Activated naive CD8-positive, alpha-beta T cell treated with anti-CD3 and anti-CD28 coated beads for 36 hours (primary cell): ENCODE results near the gene RLIM. TPM values are rescaled to one million over a fixed set of nuclear protein-coding genes. Genes with fewer than 3 reads are reported as not detected.

Source experiments
- DNase-seq: peaks from one replicate; pipeline ENCODE4 v3.0.0; 2021
- H3K27ac Mint-ChIP-seq: one replicate; pipeline ENCODE4 v1.8.0; 2022; ENCODE audit warnings: mild to moderate bottlenecking, moderate library complexity, mixed read lengths
- H3K27me3 Mint-ChIP-seq: one replicate; pipeline ENCODE4 v1.8.0; 2022; ENCODE audit warnings: mild to moderate bottlenecking, mixed read lengths
- H3K36me3 Mint-ChIP-seq: one replicate; pipeline ENCODE4 v1.8.0; 2021; ENCODE audit warnings: mild to moderate bottlenecking, mixed read lengths
- H3K4me1 Mint-ChIP-seq: one replicate; pipeline ENCODE4 v1.8.0; 2021; ENCODE audit warnings: mixed read lengths
- H3K4me3 Mint-ChIP-seq: one replicate; pipeline ENCODE4 v1.8.0; 2022; ENCODE audit warnings: mild to moderate bottlenecking, moderate library complexity, mixed read lengths
- H3K9me3 Mint-ChIP-seq: one replicate; pipeline ENCODE4 v1.8.0; 2022; ENCODE audit warnings: mixed read lengths
- total RNA-seq, 2 experiments: library from RNA; stranded (reverse); gene quantifications; one replicate each; pipeline ENCODE4 v1.2.3, GENCODE V29; 2021

Gene RLIM
- total RNA-seq, 2 experiments from 2014 or later = 44.6 to 45.3 TPM

DNA sequence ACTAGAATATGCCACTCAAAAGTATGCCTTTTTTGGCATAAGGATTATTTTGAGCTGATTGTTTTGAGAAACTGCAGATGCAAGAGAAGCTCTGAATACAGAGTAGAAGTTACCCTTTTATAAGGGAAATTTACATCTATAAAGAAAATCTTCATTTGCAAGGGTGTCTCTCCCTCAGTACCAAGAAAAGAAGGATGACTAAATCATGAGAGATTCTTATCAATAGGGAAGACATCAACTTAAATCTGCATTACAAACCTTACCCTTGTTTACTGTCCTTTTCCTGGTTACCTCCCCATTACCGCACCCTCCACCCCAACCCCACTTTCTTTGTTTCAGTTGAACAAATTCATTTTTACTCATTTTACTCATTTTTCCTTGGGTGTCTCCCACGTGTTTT, 62.5 kb downstream of the RLIM start:
- H3K9me3 Mint-ChIP-seq = no peaks in the 10 kb centered on the region
- H3K36me3 Mint-ChIP-seq = no peaks in the 10 kb centered on the region
- peaks cover 3% of the 10 kb centered on the region for H3K4me1 Mint-ChIP-seq
- H3K27ac Mint-ChIP-seq = no peak overlapping the region
- H3K4me3 Mint-ChIP-seq = no peak overlapping the region
- DNase-seq = no peak
- H3K27me3 Mint-ChIP-seq = no peaks in the 10 kb centered on the region

DNA sequence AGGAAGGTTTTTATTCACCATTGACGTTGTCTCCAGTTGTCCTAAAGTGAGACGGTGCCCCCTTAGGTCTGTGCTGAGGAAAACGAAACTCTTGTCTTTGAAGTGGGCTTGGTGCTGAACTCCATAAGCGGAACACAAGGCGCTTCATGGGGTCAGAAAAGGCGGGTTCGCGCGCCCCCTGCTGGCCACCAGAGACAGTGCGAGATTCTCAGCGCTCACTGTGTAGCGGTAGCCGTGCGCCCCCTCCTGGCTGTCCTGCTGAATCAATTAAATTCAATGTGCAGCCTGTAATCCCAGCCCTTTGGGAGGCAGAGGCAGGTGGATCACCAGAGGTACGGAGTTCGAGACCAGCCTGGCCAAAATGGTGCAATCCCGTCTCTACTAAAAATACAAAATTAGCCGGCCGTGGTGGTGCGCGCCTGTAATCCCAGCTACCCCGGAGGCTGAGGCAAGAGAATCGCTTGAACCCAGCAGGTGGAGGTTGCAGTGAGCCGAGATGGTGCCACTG, 64.1 kb downstream of the RLIM start:
- H3K27ac Mint-ChIP-seq = no peak overlapping the region
- no peaks in the 10 kb centered on the region for H3K9me3 Mint-ChIP-seq
- no peaks in the 10 kb centered on the region for H3K27me3 Mint-ChIP-seq
- peak overlapping the region; percentile 42 for H3K4me3 Mint-ChIP-seq
- DNase-seq = peak; percentile 76
- peaks cover 3% of the 10 kb centered on the region for H3K4me1 Mint-ChIP-seq
- no peaks in the 10 kb centered on the region for H3K36me3 Mint-ChIP-seq

DNA sequence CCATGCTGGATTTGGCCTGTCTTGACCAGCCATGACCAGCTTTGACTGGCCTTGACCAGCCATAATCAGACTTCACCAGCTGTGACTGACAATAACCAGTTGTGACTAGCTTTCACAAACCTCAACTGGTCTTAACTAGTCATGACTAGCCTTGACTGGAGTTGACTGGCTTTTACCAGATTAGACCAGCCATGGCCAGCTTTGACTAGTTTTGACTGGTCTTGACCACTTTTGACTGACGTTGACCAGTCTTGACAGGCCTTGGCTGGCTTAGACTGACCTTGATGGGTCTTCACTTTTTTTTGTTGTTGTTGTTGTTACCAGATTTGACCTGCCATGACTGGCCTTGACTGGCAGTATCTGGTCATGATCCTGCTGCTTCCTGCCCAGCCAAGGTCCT, 67.4 kb downstream of the RLIM start:
- H3K27me3 Mint-ChIP-seq = no peaks in the 10 kb centered on the region
- H3K36me3 Mint-ChIP-seq = no peaks in the 10 kb centered on the region
- no peak overlapping the region for H3K4me3 Mint-ChIP-seq
- no peak for DNase-seq
- peaks cover 3% of the 10 kb centered on the region for H3K4me1 Mint-ChIP-seq
- no peaks in the 10 kb centered on the region for H3K9me3 Mint-ChIP-seq
- H3K27ac Mint-ChIP-seq = no peak overlapping the region

DNA sequence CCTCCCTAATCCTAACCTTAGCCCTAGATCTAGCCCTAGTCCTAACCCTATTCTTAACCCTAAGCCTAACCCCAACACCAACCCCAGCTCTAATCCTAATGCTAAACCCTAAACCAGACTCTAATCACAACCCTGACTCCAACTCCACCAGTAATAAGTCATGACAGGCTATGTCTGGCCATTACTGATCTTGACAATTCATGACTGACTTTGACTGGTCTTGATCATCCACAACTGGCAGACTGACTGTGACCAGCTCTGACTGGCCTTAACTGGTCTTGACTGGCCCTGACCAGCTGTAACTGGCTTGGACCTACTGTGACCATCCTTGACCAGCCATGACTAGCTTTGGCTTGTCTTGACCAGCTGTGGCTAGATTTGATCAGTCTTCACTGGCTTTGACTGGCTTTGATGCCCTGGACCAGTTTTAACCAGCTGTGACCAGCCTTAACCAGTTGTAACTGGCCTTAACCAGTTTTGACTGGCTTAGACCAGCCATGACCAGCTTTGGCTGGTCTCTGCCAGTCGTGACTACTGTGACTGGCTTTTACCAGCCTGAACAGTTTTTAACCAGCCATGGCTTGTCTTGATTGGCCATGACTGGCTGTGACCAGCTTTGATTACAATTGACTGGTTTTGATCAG, 68.4 kb downstream of the RLIM start:
- Mint-ChIP-seq H3K27me3 (no peaks in the 10 kb centered on the region), H3K9me3 (no peaks in the 10 kb centered on the region), H3K27ac (no peak overlapping the region), H3K4me3 (no peak overlapping the region), H3K36me3 (no peaks in the 10 kb centered on the region), H3K4me1 (peaks cover 3% of the 10 kb centered on the region)
- no peak for DNase-seq

DNA sequence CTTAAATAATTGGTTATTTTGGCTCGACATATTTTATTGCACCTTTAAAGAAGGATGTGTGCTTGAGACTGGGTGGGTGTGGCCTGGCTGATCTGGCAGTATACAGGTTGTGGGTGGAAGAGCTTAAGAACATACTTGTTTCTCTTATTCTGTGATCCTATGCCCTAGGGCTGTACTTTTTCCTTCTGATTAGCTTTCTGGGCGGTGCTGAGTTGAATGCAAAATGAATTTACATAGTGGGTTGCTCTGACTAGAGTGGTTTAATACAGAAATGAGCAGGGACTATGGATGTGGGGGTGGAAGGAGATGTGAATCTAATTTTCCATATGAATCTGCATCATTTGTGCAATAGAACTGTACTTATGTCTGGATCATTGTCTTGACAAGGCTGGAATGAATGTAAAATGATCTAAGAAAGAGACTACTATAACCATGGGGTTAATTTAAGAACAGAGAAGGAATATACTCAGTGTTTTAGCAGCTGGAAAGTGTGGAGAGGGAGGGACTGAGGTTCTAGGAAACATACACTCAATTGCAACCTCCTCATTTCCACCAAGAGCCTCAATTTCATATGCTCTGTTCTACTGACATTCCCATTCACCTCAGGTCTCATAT, 73.7 kb downstream of the RLIM start:
- Mint-ChIP-seq H3K4me3 (no peak overlapping the region), H3K27ac (no peak overlapping the region), H3K27me3 (no peaks in the 10 kb centered on the region), H3K9me3 (no peaks in the 10 kb centered on the region), H3K36me3 (no peaks in the 10 kb centered on the region), H3K4me1 (peaks cover 8% of the 10 kb centered on the region)
- DNase-seq = no peak

DNA sequence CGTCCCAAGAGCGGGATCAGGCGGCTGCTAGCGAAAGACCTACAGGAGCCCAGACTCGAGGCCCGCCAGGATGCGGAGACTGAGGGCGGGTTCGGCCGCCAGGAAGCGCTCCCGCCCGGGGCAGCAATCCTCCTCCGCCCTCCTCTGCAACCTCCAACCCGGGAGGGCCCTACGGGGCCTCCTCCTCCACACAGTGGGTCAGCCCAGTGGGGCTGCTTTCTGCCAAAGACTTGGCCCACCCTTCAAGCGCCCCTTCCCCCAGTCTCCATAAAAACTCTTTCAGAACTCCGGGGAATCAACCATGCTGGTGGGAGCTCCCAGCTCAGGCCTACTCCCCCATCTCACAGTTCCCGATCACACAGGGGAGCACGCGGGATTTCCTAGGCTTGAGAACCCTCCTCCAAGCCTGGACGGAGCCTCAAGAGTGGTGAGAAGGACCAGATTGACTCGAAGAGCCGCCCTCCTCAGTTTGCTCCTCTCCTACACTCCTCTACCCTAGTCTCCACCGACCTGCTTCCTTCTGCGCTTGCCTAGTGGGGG, 77.5 kb downstream of the RLIM start:
- DNase-seq = no peak
- H3K9me3 Mint-ChIP-seq = no peaks in the 10 kb centered on the region
- H3K4me3 Mint-ChIP-seq = peak overlapping the region; percentile 71
- H3K36me3 Mint-ChIP-seq = no peaks in the 10 kb centered on the region
- H3K27me3 Mint-ChIP-seq = no peaks in the 10 kb centered on the region
- H3K27ac Mint-ChIP-seq = no peak overlapping the region
- H3K4me1 Mint-ChIP-seq = peaks cover 20% of the 10 kb centered on the region

DNA sequence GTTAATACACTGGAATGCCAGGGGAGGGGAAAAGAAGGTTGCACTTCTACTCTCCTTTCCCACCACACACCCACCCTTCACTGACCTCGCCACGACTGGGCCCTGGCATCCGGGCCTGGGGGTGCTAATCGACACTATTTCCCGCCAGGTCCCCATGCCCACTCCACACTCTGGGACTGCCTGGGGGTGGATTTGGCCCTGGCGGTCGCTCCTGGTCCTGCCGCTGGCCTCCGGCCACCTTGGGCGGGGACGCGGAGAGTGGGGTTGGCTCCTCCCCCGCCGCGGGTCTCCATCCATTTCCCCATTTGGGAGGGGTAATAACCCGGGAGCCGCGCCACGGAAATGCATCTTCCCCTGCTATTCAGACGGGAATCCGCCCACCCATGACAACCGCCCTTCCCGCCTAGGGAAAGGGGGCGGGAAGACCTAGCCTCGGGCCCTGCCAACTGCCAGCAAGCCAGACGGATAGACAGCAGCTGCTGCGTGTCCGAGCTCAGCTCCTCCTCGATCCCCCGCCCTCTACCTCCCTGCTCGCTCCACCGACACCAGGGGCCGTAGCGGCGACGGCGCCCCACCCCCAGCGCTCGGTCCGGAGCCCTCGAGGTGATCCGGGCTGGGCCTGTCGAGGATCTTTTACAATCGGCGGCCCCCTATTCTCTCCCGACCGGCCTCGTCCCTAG, 78.1 kb downstream of the RLIM start:
- Mint-ChIP-seq H3K9me3 (no peaks in the 10 kb centered on the region), H3K27me3 (no peaks in the 10 kb centered on the region), H3K4me1 (peaks cover 20% of the 10 kb centered on the region), H3K27ac (peak overlapping the region; percentile 58), H3K4me3 (peak overlapping the region; percentile 71), H3K36me3 (no peaks in the 10 kb centered on the region)
- peak; percentile 31 for DNase-seq

DNA sequence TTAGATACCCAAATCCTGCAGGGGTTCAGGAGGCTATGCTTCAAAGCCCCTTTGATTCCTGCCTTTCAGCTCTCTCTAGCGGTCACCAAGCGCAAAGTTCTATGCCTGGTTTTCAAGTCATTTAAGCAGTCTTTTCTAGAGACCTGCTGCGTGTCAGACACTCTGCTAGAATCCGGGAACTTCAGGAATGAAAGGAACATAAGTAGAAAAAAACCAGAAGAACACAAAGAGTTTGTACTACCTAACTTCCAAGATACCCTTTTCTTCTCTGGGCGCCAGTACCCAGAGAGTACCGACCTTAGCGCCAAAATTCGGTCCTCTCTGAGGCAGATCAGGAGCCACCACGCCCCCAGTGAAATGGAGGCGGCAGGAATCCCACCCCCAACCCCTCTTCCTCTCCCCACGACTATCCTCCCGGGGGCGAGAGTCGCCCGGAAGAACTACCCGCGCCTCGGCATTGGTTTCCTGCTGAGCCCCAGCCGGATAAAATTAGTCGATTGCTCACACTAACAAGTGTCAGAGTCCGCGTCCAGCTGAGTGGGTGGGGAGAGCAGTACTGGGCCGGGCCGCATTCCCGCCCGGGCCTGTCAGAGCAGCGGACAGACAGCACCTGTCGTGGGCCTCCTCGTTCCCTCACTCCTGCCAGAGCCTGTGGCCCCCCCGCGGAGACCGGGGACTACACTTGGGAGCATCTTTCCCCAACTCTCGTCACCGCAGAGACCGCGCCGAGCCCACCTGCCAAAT, 78.8 kb downstream of the RLIM start:
- no peaks in the 10 kb centered on the region for H3K36me3 Mint-ChIP-seq
- H3K27ac Mint-ChIP-seq = peak overlapping the region; percentile 58
- no peaks in the 10 kb centered on the region for H3K27me3 Mint-ChIP-seq
- no peaks in the 10 kb centered on the region for H3K9me3 Mint-ChIP-seq
- peak; percentile 38 for DNase-seq
- peak overlapping the region; percentile 71 for H3K4me3 Mint-ChIP-seq
- peaks cover 17% of the 10 kb centered on the region for H3K4me1 Mint-ChIP-seq

Other genes with a start within 250 kb of the RLIM start
- gene SLC16A2, start 193.1 kb downstream of the RLIM start, total RNA-seq = under 1 TPM; 0.60 to 0.68 TPM